Glutamatergic neuron (in vitro differentiated cells): ENCODE measurements around the gene JAKMIP2. TPM values are rescaled to one million over a fixed set of nuclear protein-coding genes. Genes with fewer than 3 reads are reported as not detected.

Experiments used
- DNase-seq: peaks from one replicate; pipeline ENCODE4 v3.0.0; 2022
- H3K27ac Mint-ChIP-seq: one replicate; pipeline ENCODE4 v1.8.0; 2020; ENCODE audit warnings: mild to moderate bottlenecking, mixed read lengths, inconsistent platforms; ENCODE audit not compliant: unreplicated experiment
- H3K27me3 Mint-ChIP-seq: one replicate; pipeline ENCODE4 v1.8.0; 2020; ENCODE audit warnings: mild to moderate bottlenecking, moderate library complexity, mixed read lengths, inconsistent platforms; ENCODE audit not compliant: unreplicated experiment
- H3K36me3 Mint-ChIP-seq: one replicate; pipeline ENCODE4 v1.8.0; 2020; ENCODE audit warnings: mild to moderate bottlenecking, mixed read lengths, inconsistent platforms; ENCODE audit not compliant: unreplicated experiment
- H3K4me1 Mint-ChIP-seq: one replicate; pipeline ENCODE4 v1.8.0; 2020; ENCODE audit warnings: mild to moderate bottlenecking, low read depth, mixed read lengths, inconsistent platforms; ENCODE audit not compliant: unreplicated experiment
- H3K4me3 Mint-ChIP-seq: one replicate; pipeline ENCODE4 v1.8.0; 2020; ENCODE audit warnings: mild to moderate bottlenecking, mixed read lengths, inconsistent platforms; ENCODE audit not compliant: unreplicated experiment
- H3K9me3 Mint-ChIP-seq: one replicate; pipeline ENCODE4 v1.8.0; 2020; ENCODE audit warnings: mild to moderate bottlenecking, moderate library complexity, mixed read lengths, inconsistent platforms; ENCODE audit not compliant: unreplicated experiment
- total RNA-seq: library from RNA; stranded (reverse); fragmentation: NEBNext Ultra II Directional; extraction: Animal tissue kit (Norgen Biotek cat#: 25700); gene quantifications from one replicate; pipeline ENCODE4 v1.2.1, GENCODE V29; 2021; ENCODE audit not compliant: unreplicated experiment
- TF ChIP-seq, protein P1 (sequence below): fragments of 200-600 bp; sonication (generic); IDR thresholded peaks from one replicate; pipeline ENCODE4 v1.5.0; 2021; ENCODE audit not compliant: partially characterized antibody, unreplicated experiment

JAKMIP2 gene
- total RNA-seq, 1 donor from 2014 or later, result 88.2 TPM

DNA sequence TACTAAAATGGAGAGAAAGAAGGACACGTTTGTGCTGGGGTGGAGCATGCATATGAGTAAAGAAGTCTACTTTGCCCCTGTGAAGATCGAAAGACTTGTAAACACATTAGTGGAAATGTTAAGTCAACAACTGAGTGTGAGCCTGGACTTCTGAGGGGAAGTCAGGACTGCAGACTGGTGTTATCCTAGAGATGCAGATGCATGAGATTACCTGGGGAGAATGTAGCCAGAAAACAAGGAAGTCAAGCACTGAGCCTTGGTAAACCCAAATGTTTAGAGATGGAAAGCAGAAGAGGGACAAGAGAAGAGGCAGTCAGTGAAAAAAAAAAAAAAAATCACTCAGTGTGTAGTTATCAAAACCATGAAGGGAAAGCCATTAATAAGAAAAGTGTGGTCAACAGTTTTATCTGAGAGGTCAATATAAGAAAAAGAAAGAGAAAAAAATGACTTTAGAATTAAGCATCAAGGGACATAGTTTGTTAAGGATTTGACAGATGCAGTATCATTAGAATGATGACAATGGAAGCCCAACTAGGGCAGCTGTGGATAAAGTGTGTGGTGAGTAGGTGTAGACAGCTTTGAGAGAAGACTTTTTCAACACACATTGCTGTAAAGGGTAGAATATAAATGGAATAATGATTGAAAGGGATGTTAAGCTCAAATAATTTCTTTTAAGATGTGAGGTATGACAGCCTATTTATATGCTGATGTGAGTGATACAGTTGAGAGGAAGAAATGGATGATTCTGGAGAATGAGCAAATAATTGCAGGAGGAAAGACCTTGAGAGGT is 22.2 kb downstream of the JAKMIP2 start:
- Mint-ChIP-seq H3K9me3 (peaks cover 14% of the 10 kb centered on the region), H3K36me3 (no peaks in the 10 kb centered on the region), H3K27me3 (peaks cover 10% of the 10 kb centered on the region), H3K27ac (no peak overlapping the region), H3K4me3 (no peak overlapping the region), H3K4me1 (peaks cover 30% of the 10 kb centered on the region)
- no peak for DNase-seq
- TF ChIP-seq, protein P1, sequence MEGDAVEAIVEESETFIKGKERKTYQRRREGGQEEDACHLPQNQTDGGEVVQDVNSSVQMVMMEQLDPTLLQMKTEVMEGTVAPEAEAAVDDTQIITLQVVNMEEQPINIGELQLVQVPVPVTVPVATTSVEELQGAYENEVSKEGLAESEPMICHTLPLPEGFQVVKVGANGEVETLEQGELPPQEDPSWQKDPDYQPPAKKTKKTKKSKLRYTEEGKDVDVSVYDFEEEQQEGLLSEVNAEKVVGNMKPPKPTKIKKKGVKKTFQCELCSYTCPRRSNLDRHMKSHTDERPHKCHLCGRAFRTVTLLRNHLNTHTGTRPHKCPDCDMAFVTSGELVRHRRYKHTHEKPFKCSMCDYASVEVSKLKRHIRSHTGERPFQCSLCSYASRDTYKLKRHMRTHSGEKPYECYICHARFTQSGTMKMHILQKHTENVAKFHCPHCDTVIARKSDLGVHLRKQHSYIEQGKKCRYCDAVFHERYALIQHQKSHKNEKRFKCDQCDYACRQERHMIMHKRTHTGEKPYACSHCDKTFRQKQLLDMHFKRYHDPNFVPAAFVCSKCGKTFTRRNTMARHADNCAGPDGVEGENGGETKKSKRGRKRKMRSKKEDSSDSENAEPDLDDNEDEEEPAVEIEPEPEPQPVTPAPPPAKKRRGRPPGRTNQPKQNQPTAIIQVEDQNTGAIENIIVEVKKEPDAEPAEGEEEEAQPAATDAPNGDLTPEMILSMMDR, result no peak

DNA sequence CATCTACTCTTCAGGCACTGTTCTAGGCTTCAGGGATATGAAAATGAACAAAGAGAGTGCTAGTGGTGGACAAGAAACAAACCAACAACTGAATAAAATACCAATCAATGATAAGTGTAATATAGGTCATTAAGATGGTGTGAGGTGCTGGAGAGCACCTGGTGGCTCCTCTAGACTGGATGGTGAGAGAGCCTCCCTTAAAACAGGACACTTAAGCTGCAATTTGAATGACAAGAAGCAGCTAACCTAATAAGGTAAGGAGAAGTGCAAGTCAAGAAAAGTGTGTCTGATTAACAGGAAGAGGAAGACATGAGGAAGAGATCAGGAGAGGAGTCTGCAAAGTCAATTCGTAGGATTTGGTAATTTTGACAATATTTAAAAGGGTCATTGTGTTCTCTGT is 23.1 kb downstream of the JAKMIP2 start:
- no peak for DNase-seq
- Mint-ChIP-seq H3K27ac (no peak overlapping the region), H3K27me3 (peaks cover 10% of the 10 kb centered on the region), H3K36me3 (no peaks in the 10 kb centered on the region), H3K4me3 (no peak overlapping the region), H3K4me1 (peaks cover 34% of the 10 kb centered on the region), H3K9me3 (peaks cover 14% of the 10 kb centered on the region)
- TF ChIP-seq, protein P1, result no peak

DNA sequence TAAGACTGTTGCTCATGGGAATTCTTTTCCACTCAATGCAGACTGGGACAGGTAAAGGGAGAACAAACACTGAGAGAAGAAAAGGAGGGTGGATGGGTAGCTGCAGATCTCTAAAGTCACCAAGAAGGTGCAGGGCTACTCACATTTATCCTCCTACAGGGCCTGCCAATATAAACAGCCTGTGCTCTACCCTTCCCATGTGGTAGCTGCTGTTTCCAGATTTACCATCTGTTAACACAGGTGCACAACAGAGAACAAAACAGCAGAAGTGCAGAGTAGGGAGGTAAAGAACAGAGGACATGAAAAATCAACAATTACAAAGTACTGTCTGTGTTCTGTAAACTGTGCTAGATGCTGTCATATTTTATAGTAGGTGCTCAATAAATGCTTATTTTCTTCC is 26.0 kb downstream of the JAKMIP2 start:
- H3K9me3 Mint-ChIP-seq, result peaks cover 14% of the 10 kb centered on the region
- TF ChIP-seq, protein P1, result no peak
- DNase-seq, result peak; percentile 25

DNA sequence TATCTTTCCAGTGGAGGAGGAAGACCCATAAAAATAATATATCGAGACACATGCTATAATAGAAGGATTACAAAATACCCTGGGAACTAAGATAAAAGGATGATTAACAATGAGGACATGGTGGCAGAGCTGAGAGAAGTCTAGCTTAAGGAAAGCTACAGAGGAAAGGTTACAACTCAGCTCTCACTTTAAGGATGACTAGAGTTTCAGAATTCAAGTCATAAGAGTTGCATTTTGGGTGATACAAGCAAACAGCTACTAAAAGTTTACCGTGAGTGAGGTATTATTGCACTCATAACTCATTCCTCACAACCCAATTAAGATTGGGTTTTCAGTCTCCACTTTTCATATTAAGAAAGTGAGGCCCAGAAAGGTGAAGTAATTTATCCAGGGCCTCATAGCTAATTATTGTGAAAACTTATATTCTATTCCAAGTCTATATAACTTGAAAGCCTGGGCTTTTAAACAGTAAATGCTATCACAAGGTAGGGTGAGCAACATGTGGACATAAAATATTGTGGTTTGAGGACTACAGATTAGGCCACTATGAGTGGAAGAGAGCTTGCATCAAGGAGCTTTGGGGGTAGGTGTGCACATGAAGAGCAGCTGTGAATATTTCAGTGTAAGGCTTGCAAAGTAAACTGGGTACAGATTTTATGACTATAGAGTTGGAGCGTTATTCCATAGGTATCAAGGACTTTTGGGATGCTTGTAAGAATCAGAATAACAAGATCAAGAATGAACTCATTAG is 28.0 kb downstream of the JAKMIP2 start:
- no peak for DNase-seq
- Mint-ChIP-seq H3K36me3 (no peaks in the 10 kb centered on the region), H3K27me3 (peaks cover 11% of the 10 kb centered on the region), H3K4me1 (peaks cover 51% of the 10 kb centered on the region), H3K9me3 (peaks cover 16% of the 10 kb centered on the region), H3K4me3 (no peak overlapping the region), H3K27ac (peak overlapping the region; percentile 30)
- TF ChIP-seq, protein P1, result no peak

More for the DNA sequence above, 26.0 kb downstream of the JAKMIP2 start:
- Mint-ChIP-seq H3K4me1 (peaks cover 39% of the 10 kb centered on the region), H3K4me3 (peak overlapping the region; percentile 60), H3K36me3 (no peaks in the 10 kb centered on the region), H3K27me3 (peaks cover 11% of the 10 kb centered on the region), H3K27ac (peak overlapping the region; percentile 84)

GRCh38 chr5:147753765-147754164 is 28.8 kb downstream of the JAKMIP2 start:
- DNase-seq, result no peak
- TF ChIP-seq, protein P1, result no peak
- H3K4me1 Mint-ChIP-seq, result peaks cover 59% of the 10 kb centered on the region
- H3K9me3 Mint-ChIP-seq, result peaks cover 16% of the 10 kb centered on the region
- peak overlapping the region; percentile 49 for H3K27ac Mint-ChIP-seq
- peak overlapping the region; percentile 5 for H3K4me3 Mint-ChIP-seq
- H3K36me3 Mint-ChIP-seq, result no peaks in the 10 kb centered on the region
- peaks cover 11% of the 10 kb centered on the region for H3K27me3 Mint-ChIP-seq
